GM21619 (cell line): ENCODE results near the gene RABGAP1L.
A peak's percentile ranks its signal among the peaks of the same experiment; 100 is the strongest.
"Not testable (repeated sequence)": the region's sequence is repeated elsewhere in the genome, so short reads cannot be mapped to it uniquely, and the experiment has no call there.

Experiments
- ATAC-seq: cut with Tn5 transposase; IDR thresholded peaks from one replicate; pipeline ENCODE4 v1.9.1; 2021; ENCODE audit not compliant: unreplicated experiment

The RABGAP1L gene

DNA sequence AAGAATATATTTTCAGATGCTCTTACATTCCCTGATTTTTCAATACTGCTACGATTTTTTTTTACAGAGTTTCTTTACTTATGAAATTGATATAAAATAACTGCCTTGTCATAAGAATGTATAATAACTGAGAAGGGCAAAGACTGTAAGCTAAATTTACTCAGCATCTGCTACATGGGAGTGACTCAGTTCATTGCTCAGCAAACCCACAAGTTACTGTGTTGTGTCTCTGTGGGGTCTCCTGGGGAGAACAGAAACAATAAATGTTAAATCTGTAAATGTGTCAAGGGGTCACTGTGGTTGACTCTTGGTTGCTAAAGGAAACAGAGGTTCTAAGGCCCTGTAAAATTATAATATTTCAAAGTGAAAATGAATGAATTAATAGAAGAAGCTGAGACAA is 630.1 kb downstream of the RABGAP1L start:
- peak; percentile 85 for ATAC-seq

DNA sequence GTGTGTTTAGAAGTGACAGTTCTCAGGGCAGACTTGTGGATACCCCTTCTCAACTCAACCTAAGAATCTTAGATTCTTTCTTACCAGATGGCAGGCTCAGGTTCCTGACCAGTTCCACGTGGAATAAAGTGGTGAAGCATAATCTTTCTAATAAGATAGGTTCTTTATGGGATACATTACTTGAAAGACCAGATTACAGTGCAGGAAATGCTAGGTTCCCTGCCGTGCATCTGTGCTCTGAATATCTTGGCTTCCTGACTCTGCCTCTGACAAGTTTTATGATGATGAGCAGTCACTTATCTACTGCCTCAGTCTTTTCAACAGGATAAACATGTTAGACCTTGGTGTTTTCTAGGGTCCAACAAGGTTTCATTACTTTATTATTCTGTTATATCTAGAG is 632.5 kb downstream of the RABGAP1L start:
- no peak for ATAC-seq

DNA sequence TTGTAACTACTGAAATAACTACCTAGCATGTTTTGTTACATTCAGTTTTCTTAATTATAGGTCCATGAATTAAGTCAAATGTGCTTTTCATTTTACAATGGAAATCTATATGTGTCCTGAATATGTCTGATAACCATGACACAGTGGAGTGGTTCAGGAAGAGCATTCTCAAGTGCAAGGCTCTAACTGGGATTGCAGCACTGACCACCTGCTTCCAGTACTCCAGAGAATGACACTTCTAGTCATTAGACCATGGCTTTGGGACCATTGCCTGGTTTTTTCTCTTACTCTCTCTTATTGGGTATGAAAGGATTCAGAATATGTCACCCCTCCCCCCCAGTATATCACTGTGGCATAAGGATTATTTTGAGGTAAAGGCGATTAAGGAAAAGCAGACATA is 635.5 kb downstream of the RABGAP1L start:
- ATAC-seq, result no peak

DNA sequence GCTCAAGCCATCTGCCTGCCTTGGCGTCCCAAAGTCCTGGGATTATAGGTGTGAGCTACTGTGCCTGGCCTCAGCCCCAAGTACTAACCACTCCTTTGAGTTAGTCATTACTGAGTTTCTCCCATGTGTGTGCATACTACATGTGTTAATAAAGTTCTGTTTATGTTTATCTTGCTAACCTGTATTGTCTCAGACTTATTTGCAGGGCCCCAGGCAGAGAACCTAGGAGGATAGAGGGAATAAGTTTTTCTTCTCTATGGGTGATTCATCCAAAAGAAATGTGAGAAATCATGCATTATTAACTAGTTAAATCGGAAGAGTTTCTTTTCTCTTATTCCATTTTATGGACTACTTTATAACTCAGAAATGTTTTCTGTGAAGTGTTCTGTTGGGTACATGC is 636.5 kb downstream of the RABGAP1L start:
- no peak for ATAC-seq

- ATAC-seq, result no peak
These were observed 638.1 kb downstream of the RABGAP1L start for GRCh38 chr1:174797398-174797797.

GRCh38 chr1:174799136-174799479 is 639.8 kb downstream of the RABGAP1L start:
- no peak for ATAC-seq

DNA sequence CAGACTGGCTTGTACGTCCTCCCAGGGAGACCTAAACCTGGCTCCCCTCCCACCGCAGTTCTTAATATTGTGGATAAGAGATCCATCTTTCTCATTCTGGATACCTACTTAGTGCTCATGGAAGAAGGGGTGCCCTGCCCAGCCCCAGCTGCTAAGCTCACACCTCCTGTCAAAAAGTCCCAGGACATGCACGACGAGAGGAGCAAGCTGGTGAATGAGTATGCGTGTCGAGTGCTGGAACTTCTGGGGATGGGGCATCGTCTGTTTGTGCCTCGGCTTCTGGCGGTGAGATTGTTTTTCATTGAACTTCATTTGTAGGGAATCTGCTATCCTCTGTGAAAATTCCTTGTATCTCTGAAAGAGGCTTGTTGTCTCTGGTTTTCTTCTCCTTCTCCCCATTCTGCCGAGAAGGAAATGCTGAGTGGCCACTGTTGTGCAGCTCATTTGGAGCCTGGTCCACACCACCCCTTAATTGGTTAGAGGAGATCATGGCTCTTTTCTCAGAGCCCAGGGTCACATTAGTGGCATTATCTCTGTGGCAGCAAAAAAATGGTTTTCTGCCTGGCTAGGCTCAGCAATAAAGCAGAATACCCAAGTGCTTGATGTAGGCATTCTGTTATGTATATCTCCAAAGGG is 641.0 kb downstream of the RABGAP1L start:
- ATAC-seq, result no peak

DNA sequence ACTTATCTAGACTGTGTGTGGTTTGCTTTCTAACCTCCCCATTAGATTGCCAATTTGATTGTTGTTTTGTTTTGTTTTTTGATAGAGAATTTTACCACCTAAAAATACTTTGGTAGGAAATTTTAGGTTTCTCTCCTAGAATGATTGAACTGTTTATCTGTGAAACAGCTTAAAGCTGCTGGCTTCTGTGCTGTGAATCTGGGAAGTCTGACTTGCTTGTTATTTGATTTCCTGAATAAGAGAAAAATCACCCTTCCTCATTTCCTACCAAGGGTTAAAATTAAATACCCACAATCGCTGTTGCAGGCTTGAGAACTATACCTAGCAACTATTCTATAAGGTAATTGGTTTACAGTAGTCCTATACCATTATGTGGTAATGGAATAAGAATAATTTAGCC is 641.6 kb downstream of the RABGAP1L start:
- ATAC-seq, result no peak

- ATAC-seq, result no peak
These were observed 650.5 kb downstream of the RABGAP1L start for GRCh38 chr1:174809755-174810280.

DNA sequence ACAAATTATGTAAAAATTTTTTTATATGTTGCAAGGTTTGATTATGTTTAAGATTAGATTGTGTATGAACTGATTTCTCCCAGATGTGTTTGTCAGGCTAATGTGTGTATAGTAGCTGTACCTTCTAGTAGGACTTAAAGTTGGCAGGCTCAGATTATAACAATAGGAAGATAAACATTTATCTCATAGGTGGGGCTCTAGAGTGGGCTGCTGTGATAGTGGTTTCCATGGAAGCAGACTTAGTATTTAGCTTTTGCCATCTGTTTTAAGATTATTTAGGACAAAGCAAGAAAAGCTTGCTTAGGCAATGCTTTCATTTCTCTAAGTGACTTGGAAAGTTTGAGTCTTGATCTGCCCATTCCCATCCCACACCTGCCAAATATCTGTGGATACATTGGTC is 652.7 kb downstream of the RABGAP1L start:
- ATAC-seq, result no peak

GRCh38 chr1:174812656-174813055 is 653.3 kb downstream of the RABGAP1L start:
- ATAC-seq, result no peak

DNA sequence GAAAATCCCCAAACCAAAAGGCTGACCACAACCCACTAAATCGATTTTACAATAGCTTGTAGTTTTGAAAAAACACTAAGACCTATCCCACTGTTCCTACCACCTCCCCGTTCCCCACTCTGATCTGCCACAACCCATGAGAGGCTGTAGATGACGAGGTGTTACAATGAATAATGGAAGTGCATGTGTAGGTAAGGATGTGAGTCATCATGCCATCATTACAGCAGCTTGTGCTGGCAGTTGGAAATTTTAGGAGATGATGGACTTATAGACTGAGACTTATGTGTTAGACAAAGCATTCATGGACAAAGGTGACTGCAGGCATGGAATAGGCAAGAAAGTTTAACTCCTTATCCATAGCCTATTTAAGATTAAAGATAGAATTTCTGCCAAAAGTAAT is 655.7 kb downstream of the RABGAP1L start:
- ATAC-seq, result no peak

GRCh38 chr1:174815474-174815908 is 656.2 kb downstream of the RABGAP1L start:
- ATAC-seq, result no peak

DNA sequence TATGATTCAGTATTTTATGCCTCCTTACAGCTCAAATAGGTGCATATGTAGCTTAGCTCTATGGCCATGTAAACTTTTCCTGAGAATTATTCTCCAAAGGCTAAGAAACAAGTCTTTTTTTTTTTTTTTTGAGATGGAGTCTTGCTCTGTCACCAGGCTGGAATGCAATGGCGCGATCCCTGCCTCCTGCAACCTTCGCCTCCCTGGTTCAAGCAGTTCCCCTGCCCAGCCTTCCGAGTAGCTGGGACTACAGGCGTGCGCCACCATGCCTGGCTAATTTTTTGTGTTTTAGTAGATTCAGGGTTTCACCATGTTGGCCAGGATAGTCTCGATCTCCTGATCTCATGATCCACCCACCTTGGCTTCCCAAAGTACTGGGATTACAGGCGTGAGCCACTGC is 657.3 kb downstream of the RABGAP1L start:
- not testable (repeated sequence) for ATAC-seq

GRCh38 chr1:174818014-174818616 is 658.8 kb downstream of the RABGAP1L start:
- ATAC-seq, result peak; percentile 61

DNA sequence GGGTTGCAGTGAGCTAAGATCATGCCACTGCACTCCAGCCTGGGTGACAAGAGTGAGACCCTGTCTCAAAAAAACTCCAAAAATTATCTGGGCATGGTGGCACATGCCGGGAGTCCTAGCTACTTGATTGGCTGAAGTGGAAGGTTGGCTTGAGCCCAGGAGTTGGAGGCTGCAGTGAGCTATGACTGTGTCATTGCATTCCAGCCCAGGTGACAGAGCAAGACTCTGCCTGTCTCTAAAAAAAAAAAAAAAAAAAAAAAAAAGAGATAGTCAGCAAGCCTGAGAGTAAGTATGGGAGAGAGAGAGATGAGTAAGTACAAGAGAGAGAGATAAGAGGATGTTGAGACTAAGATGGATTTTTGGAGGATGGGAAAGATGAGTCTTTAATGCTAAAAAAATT is 659.6 kb downstream of the RABGAP1L start:
- no peak for ATAC-seq

DNA sequence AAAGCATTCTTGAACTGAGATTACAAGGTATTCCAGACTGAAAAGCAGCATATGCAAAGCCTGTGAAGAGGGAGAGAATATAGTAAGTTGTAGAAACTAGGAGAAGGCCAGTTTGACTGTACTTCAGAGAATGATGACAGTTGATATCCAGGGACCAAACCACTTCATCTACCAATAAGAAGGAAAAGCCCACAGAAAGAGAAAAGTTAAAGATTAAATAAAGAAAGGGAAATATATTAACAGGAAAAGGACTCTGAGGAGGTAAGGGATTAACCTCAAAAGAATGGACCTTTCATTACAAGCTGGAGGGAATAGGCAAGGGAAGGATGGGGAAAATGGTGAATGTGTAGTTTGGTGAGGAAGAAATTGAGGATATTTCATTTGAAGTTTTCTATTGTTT is 660.3 kb downstream of the RABGAP1L start:
- no peak for ATAC-seq

- no peak for ATAC-seq
These were observed 665.8 kb downstream of the RABGAP1L start for GRCh38 chr1:174825127-174825526.

DNA sequence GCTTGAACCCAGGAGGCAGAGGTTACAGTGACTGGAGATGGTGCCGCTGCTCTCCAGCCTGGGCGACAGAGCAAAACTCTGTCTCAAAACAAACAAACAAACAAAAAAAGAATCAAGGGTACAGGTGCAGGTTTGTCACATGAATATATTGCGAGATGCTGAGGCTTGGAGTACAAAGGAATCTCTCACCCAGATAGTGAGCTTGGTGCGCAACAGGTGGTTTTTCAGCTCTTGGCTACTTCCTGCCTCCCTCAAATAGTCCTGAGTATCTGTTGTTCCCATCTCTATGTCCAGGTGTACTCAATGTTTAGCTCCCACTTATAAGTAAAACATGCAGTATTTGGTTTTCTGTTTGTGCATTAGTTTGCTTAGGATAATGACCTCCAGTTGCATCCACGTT is 666.5 kb downstream of the RABGAP1L start:
- no peak for ATAC-seq

DNA sequence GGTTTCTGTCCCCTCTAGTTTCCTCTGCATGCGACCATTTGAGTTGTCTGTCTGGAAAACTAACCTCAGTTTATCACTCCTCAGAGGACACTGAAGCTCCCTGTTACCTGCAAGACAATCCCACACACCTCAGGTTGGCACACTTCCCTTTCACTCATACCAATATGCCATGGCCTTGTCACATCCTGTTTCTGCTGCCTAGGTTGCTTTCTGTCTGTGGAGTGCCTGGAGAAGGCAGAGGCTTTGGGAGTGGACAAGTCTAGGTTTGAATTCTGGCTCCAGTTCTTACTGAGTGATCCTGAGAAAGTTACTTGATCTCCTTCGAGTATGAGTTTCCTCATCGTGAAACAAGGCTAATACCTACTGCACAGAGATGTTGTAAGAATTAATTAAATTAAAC is 668.9 kb downstream of the RABGAP1L start:
- no peak for ATAC-seq

GRCh38 chr1:174829990-174830389 is 670.7 kb downstream of the RABGAP1L start:
- no peak for ATAC-seq

- ATAC-seq, result no peak
These were observed 677.2 kb downstream of the RABGAP1L start for GRCh38 chr1:174836543-174836942.

- no peak for ATAC-seq
These were observed 678.1 kb downstream of the RABGAP1L start for GRCh38 chr1:174837386-174837785.
